NCI-H226 (cell line): ENCODE results near the gene SLC22A7.

Experiments
- DNase-seq: peaks from one replicate; pipeline ENCODE4 v3.0.0-alpha.2; 2015

SLC22A7 gene

GRCh38 chr6:43283905-43284304 is 14.2 kb upstream of the SLC22A7 start:
- no peak for DNase-seq

DNA sequence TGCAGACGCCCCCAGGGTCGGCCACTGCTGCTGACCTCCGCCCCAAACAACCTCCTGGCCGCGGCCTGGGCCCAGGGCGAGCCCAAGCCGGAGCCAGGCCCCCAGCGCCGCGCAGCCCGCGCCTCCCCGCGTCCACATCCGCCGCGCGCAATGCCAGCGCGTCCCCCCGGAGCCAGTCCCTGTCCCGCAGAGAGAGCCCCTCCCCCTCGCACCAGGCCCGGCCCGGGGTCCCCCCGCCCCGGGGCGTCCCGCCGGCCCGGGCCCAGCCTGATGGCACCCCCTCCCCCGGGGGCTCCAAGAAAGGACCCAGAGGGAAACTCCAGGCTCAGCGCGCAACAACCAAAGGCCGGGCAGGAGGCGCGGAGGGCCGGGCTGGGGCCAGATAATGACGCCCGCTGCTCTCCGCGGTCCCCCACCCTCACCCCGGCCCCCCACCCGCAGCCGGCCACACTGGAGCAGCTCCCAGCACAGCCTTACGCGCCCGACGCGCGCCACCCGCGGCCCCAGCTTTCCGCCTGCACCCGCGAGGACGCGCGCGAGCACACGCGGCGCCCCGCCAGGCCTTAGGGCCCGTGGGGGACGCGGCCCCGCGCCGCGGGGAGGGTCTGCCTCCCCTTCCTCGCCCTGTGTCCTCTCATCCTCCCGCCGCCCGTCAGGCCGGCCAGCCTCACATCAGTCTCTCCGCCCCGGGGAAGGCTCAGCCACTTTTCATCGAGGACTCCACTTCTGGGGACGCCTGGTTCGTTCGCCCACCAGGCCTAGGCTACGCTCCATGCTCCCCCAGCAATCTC is 12.9 kb upstream of the SLC22A7 start:
- DNase-seq = no peak

DNA sequence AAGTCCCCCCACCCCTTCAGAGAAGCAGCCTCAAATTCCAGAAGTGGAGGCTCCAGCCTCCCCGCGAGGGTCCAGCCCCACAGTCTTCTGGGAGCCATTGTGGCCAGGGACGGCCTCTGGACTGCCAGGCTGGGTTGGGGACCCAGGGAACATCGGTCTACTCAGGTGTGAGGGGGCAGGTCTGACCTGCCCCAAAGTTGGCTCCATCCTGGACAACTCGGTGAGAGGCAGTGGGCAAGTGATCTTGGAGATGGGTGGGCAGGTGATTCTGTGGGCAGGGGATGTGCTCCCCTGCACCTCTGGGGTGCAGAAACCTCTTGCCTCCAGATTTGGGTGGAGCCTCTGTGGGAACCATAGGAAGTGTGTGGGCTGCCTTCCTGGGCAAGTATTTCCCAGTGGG is 12.2 kb upstream of the SLC22A7 start:
- DNase-seq = no peak

DNA sequence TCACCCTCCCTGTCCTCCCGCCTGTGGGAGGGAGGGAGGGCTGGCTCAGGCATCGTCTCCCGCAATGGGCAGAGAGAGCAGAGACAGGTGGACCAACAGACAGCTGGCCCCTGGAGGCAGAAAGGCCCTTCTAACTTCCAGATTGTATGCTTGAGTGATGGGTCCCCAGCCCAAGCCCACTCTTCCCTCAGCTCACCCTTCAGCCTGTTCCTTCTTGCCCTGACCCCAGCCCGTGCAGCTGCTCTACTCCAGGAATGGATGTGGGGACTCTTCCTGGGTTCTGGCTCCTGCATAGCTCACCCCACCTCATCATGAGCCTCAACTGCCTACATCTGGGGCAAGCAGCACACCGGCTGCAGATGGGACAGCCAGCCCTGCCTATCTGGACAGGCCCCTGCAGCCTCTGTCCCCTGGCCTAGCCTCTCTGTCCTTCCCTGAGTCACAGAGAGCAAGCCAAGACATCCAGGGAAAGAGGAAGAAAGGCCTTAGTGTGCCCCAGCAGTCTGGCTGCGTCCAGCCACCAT is 11.5 kb upstream of the SLC22A7 start:
- DNase-seq = no peak

GRCh38 chr6:43286980-43287716 is 10.9 kb upstream of the SLC22A7 start:
- DNase-seq = no peak

- no peak for DNase-seq
These were observed 10.1 kb upstream of the SLC22A7 start for GRCh38 chr6:43287717-43288679.

GRCh38 chr6:43290339-43290904 is 7.6 kb upstream of the SLC22A7 start:
- DNase-seq = no peak

GRCh38 chr6:43290905-43291355 is 7.1 kb upstream of the SLC22A7 start:
- DNase-seq = no peak

DNA sequence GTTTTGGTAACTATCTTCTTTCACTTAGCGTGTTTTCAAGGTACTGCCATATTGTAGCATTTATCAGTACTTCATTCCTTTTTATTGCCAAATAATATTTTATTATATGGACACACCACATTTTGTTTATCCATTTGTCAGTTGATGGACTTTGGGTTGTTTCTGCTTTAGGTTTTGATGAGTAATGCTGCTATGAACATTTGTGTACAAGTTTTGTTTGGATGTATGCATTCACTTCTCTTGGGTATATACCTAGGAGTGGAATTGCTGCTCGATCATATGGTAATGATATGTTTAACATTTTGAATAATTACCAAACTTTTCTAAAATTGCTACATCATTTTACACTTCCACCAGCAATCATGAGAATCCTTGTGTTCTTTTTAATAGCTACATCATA is 6.4 kb upstream of the SLC22A7 start:
- DNase-seq = no peak

- DNase-seq = no peak
These were observed 5.7 kb upstream of the SLC22A7 start for GRCh38 chr6:43292341-43292740.

DNA sequence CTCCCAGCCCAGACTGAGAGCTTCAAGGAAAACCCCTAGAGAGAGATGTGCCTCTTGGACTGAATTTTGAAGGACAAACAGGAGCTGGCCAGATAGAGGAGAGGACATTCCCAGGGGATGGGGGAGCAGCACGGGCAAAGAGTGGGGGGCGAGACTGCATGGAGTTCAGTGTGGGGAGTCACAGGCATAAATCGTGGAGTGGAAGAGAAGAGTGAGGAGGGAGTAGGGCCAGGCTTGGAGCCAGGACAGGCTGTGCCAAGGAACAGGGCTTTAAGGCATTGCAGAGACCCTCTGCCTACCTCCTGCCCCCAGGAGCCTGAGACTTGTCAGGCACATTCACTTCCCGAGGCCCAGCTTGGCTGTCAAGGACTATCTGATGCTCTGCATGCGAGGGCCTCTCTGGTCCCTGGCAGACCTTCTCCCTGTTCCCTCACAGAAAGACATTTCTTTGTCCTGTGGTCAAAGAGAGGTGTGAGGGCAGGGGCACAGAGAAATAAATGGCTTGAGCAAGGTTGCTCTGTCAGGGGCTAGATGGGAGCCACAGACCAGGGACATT is 5.2 kb upstream of the SLC22A7 start:
- DNase-seq = no peak

DNA sequence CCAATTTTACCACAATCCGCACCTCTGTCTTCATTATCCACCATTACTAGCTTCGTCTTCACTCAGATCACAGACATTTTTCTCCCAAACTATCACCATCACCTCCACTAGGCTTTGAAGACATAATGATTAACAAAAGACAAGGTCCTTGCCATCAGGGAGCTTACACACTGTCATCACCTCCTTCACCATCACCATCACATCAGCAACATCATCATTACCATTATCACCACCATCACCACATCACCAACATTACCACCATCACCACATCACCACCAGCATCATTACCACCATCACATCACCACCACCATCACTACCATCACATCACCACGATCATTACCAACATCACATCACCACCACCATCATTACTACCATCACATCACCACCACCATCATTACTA is 4.4 kb upstream of the SLC22A7 start:
- no peak for DNase-seq

DNA sequence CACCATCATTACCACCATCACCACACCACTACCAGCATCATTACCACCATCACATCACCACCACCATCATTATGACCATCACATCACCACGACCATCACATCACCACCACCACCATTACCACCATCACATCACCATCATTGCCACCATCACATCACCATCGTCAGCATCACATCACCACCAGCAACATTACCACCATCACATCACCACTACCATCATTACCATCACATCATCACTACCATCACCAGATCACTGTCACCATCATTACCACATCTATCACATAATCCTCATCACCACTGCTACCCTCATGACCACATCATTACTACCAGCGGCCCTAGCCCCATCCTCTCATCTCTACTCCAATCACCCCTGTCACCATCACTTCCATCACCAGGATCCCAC is 3.5 kb upstream of the SLC22A7 start:
- DNase-seq = no peak

- no peak for DNase-seq
These were observed 2.6 kb upstream of the SLC22A7 start for GRCh38 chr6:43295456-43295855.

DNA sequence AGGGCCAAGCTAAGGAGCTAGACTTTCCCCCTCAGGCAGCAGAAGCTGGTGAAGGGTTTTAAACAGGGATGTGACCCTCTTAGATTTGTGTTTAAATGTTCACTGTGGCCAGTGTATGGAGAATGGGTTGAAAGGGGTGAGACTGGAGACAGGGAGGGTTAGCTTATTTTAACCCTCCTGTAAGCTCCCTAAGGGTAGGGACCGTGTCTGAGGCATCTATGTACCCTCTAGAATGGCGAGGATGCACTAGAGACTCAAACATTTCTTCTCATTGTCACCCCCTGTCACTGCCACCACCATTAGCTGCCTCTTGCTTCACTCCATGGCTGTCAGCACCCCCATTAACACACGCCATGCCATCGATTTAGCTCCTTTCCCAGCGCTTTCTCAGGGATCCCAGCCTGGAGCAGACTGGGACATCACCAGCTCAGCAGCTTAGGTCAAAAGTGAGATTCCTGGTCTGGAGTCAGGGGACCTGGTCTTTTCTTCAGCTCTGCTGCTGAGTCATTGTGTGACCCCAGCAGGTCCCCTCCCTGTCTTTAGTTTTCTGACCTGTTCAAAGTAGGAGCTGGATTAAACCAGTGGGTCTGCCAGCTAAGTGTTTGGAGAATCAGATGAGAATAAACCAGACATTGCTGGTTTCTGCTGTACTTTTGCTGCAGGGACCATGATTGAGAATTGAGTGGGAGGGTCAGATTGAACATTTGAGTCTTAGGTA is 1.1 kb upstream of the SLC22A7 start:
- no peak for DNase-seq

DNA sequence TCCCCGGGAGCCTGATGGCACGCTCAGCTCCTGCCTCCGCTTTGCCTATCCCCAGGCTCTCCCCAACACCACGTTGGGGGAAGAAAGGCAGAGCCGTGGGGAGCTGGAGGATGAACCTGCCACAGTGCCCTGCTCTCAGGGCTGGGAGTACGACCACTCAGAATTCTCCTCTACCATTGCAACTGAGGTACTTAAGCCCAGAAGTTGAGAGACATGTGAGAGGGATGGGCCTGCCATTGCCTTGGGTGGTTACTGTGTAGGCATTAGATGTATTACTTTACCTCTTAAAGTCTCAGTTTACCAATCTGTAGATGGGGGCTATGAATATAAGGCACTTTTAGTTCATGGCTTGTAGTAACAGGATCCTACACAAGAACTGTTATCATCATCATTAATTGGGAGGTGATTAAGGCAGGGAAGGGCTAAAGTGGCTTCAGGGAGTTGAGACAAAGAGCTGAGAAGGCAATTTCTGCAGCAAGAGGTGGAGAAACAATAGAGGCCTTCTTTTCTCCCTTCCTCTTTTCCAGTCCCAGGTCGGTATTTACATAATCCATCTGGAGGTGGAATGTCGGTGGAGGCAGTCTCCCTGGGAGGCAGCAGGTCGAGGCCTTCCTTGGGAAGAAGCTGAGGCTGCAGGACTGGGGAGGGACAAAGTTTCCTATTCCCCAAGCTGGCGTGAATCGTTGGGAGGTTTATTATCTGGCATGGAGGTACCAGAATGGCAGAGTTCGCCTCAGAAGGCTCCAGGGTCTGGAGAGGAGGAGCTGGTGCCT is 691 bp downstream of the SLC22A7 start:
- DNase-seq = no peak

- no peak for DNase-seq
These were observed 1.6 kb downstream of the SLC22A7 start for GRCh38 chr6:43299338-43300293.

- no peak for DNase-seq
These were observed 3.2 kb downstream of the SLC22A7 start for GRCh38 chr6:43301081-43301870.

DNA sequence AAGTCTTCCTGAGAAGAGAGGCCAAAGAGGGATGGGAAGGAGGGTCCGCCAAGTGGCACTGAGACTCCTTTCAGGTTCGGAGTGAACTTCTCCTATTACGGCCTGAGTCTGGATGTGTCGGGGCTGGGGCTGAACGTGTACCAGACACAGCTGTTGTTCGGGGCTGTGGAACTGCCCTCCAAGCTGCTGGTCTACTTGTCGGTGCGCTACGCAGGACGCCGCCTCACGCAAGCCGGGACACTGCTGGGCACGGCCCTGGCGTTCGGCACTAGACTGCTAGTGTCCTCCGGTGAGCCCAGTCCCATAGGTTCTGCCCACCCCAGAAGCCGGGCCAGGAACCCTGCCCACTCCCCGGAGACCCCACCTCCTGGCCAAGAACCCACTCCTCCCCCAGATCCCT is 4.1 kb downstream of the SLC22A7 start:
- DNase-seq = no peak
